T-helper 1 cell (primary cell): ENCODE measurements around the gene LEPROT.
"Not testable (repeated sequence)": the region's sequence is repeated elsewhere in the genome, so short reads cannot be mapped to it uniquely, and the experiment has no call there.

Source experiments
- DNase-seq, 5 donors: peaks; one replicate each; pipeline ENCODE4 v3.0.0-alpha.2; 2012 to 2020
- total RNA-seq, 4 donors: gene quantifications; one replicate each; lab custom pipeline; 2026; lab: John Stamatoyannopoulos, UW

The LEPROT gene, protein sequence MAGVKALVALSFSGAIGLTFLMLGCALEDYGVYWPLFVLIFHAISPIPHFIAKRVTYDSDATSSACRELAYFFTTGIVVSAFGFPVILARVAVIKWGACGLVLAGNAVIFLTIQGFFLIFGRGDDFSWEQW
- total RNA-seq: 15.2 to 26.6 (median 19.4) reads per million in 4 donors

DNA sequence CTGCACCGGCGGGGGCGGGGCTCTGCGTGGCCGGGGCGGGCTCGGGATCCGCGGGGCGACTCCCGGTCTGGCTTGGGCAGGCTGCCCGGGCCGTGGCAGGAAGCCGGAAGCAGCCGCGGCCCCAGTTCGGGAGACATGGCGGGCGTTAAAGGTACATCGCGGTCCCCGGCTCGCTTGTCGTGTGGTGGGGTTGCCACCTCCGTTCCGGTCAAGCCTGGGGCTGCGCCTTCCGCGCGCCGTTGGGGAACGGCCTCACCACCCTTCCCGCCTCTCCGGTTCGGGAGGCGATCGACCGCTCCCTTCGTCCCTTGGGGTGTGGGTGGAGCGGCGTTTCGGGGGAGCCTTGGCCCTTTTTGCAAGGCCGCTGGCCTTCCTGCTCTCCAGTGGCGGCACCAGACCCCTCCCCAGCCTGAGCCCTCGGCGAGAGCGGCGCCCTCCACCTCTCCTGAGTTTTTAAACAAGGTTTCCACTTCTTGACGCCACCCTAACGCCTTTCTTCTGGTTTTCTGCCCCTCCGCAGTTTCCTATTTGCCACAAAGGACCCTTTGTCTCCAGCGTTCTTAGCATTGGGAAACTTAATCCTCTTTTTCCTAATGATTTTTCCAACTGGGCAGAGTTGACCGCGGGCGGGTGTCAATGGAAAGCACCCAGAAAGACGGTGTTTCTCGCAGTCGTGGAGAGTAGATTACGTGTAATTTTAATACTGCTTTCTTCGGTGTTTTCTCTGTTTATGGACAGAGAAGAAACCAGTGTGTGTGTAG is at the start of gene LEPROT, which contains the start of gene LEPR:
LEPROT (plus strand) TSS at position 79 of the 761 bp plus-strand sequence; CDS start at position 136, 57 bp downstream.
LEPR (plus strand) TSS at position 79 of the 761 bp plus-strand sequence. CDS start 144,898 bp downstream, outside the sequence.
- peak in 1 of 5 donors; percentile 28 for DNase-seq

DNA sequence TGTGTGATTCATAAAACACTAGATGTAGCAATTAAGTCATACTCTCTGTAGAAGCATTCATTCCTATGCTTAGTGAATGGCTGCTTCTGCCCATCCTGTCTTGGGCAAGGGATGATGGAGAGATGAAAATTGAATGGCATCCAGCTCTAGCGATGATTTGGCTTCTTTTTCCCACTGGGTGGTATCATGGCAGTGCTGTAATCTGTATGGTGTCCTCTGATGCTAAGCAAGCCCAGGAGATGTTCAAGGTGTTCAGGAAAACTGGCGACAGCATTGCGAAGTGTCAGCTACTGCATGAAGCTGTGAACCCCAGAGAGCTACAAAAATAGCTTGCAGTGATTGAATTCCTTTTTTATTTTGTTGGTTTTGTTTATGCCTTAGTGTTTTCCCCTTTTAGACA is 48.9 kb upstream of the LEPROT start:
- DNase-seq: no peak

DNA sequence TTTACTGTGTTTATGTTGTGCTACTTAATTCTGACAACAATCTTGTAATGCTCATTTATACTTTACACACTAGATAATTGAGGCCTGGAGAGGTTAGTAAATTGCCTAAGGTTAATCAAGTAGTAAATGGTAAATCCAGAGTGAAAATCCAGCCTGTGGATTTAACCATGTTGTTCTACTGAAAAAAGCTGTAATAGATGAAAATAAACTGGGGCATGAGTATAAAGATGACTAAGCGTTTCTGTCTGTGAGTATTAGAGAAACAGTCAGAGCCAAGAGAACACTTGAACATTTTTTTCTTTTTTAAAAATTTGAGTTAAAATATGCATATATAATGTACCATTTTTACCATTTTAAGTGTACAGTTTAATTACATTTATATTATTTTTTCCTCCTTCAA is 47.9 kb upstream of the LEPROT start:
- DNase-seq: no peak

DNA sequence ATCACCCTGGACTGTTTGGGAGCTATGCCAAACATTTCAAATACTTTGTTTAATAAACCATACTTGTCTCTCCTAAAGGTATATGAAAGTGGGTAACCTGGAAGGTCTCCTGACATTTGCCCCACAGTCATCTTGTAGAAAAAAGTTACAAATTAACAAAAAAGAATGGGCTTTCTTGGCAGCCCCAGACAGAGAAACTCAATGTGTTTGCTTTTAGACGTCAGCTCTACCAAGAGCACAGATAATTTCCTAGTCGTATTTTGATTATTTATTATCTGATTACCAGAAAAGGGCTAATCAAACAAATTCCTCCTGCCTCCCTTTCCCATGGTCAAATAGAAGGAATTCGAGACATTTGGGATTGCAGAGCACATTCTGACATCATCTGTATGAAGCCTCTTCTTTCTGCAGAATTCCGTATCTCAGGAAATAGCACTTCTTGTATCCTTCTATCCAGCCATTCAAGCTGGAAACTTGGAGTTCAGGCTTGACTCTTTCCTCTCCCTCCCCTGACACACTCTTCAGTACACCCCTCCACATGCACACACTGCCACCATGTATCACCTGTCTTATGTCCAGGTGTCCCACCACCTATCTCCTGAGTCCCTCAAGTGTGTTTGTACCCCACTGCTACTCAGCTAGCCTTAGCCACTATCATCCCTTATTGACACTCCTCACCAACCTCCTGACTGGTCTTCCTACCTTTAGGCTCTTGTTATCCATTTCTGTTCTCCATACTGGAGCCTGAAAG is 42.8 kb upstream of the LEPROT start:
- DNase-seq: no peak

DNA sequence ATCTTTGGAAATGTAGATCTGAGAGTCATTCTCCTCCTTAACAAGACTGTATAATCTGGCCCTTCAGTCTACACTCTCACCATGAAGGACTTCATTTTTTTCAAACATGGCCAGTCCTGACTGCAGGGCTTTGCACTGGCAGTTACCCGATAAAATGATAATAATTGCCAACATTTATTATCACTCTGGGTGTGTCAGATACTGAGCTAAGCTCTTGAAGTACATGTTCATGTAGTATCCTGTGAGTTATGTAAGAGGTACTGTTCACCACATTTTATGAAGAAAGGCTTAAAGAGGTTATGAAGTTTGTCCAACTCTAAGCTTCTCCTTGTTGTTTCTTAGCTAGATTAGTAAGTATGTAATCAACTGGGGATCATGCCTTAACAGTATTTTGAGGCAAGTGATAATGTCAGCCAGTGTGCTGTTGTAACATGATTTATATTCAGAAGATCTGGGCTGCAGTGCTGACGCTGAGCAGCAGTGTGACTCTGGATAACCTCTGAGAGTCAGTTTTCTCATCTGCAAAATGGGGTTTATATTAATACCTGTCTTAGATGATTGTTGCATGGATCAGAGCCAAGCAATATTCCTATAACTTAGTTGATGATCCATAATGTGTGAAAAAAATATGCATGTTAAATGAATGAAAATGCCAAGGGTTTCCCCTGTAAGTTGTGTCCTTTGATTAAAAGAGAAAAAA is 42.1 kb upstream of the LEPROT start:
- DNase-seq: no peak

DNA sequence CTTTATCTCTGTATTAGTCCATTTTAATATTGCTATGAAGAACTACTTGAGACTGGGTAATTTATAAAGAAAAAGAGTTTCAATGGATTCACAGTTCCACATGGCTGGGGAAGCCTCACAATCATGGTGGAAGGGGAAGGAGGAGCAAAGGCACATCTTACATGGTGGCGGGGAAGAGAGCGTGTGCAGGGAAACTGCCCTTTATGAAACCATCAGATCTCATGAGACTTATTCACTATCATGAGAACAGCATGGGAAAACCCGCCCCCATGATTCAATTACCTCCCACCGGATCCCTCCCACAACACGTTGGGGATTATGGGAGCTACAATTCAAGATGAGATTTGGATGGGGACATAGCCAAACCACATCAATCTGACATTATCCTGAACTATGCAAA is 36.0 kb upstream of the LEPROT start:
- DNase-seq: not testable (repeated sequence)

DNA sequence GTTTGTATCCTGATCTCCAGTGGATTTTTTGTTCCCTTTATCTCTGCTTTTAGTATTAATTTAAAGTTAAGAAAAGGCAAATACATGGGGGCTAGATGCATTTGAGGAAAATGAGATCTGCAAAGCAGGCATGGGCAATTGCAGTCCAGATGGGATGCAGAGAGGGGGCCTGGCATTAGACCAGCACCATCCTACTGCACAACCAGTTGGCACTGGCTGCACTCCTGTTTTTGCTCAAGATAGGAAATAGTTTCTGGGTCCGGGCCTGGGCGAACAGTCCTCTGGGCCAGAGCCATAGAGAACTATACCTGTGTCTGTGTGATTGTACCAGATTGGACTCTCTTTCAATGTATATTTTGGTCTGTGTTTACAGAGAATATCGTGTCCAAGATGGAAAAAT is 34.0 kb upstream of the LEPROT start:
- no peak for DNase-seq

DNA sequence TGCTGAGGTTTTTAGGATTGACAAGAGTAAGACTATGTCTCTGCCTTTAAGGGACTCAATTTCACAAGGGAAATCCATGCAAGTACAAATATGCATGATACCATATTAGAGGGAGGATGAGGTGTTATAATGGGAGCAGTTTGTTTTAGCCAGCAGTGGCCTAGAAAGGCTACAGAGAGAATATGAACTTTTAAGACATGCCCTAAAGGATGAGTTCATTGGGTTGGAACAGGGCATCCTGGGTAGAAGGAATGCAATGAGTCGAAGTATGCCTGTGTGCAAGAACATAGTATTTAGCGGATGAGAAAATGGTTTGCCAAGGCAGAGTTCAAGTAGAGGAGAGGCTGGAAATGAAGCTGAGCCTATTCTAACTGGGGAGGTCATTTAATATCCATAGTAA is 32.6 kb upstream of the LEPROT start:
- no peak for DNase-seq

DNA sequence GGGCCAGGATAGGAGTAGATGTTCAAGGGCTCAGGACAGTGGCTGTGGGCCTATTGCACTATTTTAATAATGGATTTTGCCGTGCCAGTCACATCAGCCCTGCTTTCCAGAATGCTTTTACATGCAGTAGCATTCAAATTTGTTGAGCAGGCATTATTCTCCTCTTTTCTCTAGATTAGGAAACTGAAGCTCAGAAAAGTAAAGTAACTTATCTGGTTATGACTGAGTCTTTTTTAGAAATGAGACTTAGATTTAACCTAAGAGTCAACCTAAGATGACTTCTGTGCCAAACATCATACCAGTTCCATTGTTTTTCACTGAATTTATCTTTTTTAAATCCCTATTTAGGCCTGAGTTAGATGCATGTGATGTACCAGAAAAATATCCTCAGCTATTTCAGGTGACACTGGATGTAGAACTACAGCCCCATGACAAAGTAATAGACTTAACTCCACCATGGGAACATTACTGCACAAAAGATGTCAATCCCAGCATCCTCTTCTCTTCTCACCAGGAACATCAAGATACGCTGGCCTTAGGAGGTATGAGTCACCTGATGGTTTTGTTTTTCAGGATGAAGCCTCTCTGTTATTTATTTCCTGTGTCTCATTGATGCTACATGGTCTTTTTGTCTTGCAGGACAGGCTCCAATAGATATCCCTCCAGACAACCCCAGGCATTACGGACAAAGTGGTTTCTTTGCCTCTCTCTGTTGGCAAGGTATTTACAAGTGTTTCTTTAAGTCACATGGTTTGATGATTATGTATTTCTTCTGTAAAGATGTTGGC is 31.4 kb upstream of the LEPROT start:
- DNase-seq: peak in 1 of 5 donors; percentile 23

DNA sequence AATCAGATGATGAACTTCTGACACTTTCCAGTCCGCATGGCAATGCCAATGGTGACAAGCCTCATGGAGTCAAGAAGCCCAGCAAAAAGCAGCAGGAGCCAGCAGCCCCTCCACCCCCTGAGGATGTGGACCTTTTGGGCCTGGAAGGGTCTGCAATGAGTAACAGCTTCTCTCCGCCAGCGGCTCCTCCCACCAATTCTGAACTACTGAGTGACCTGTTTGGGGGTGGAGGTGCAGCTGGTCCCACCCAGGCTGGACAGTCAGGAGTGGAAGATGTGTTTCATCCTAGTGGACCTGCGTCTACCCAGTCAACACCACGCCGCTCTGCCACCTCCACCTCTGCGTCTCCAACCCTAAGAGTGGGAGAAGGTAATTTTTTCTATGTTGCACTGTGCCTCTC is 28.0 kb upstream of the LEPROT start:
- DNase-seq: no peak

DNA sequence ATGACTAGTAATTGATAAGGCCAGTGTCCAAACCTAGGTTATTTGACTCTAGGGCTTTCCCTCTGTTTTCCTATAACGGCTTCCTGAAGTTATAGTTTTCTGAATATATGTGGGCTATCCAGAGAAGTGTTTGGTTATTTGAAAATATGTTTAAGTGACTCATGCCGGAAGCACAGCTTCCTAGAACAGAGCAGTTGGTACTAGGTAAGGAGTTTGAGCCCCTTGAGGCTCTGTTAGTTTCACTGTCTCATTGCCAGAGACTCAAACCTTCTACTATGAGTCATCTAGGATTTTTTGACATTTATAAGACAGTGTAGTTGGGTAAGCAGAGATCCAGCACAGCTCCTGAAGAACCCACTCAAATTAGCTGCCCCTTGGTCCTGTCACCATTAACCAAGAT is 27.1 kb upstream of the LEPROT start:
- peak in 1 of 5 donors; percentile 94 for DNase-seq

DNA sequence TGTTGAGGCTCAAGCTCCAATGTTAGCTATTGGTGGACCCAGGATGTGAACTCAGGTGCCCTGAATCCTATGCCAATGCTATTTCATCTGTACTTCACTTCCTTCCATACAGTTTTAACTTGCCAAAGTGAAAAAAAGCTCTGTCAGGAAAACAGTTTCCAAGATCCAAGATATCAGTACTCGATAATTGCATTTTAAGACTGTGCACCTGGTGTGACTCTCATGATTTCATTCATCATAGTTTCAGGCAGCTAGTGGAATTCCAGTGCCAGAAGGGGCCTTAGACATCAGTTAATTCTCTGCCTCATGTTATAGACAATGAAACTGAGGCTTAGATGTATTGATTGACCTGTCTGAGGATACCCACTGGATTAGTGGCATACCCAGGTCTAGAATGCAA is 26.5 kb upstream of the LEPROT start:
- DNase-seq: no peak

DNA sequence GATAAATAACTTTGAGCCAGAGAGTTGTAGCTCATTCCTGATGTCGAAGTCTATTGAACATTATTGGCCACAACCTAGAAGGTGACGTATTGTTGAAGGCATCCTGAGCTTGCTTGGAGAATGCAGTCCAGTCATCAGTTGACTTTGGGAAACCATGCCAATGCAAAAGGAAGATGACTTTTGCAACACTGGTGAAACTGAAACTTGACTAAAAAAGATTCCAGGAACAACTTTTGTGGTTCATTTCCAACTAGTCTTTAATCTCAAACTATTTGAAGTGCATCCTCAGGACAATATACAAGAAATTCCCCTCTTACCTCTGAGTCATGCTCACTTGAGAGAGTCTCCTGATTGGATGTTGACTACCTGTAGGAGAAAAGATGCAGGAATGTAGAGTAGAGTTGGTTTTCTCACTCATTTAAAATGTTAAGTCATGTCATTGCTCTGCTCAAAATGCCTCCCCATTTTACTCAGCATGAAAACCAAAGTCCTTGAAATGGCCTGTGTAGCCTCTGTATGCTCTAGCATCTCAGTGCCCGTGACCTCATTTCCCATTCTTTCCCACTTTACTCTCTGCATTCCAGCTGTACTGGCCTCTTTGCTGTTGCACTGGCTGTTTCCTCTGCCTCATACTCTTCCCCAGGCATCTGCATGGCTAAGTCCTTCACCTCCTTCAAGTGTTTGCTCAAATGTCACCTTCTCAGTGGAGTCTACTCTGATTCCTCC is 24.4 kb upstream of the LEPROT start:
- DNase-seq: peak in 1 of 5 donors; percentile 84

DNA sequence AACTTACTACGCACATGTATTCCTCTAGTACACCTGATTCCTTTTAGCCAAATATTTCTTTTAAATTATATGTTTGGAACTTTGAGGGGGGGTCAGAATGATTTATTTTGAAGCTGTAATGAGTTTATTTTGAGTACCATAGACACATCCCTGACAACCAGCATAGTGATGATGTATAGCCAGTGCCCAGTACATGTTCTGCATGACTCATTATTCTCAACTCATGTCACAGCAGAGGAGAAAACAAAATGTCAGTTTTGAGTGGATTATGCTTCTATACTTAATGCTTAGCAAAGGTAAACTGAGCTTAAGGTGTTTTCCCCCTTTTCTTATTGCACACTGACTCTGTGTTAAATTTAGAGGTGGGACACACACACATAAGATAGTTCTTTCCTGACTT is 22.4 kb upstream of the LEPROT start:
- peak in 1 of 5 donors; percentile 51 for DNase-seq

DNA sequence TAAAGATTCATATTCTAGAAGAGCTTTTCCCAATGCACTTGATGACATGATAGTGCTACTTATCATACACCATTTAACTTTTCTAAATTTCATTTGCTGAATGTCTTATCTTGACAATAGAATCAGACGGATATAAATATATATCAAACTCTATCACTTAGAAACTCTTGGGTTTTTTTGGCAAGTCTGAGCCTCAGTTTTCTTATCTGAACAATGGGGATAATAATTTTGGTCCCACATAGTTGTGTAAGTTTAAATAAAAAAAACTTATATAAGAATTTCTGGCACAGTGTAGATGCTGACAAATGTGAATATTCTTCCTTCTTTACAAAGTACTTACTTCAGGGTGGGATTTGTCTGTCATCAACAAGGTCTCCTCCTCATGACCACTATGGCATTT is 21.5 kb upstream of the LEPROT start:
- DNase-seq: no peak

DNA sequence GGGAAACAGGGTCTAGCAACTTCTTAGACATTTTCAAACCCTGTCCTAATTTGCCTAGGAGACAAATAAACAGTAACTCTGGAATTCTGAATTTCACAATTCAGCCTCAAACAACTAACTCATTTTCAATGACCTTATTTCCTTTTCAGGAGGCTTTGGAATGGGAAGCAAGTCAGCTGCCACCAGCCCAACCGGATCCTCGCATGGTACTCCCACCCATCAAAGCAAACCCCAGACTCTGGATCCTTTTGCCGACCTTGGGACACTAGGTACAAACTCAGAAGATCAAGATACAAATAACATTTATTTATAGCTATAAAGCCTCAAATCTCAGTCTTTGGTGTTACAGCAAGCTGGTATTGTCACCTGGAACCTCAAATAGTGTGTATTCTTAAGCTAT is 18.9 kb upstream of the LEPROT start:
- no peak for DNase-seq

DNA sequence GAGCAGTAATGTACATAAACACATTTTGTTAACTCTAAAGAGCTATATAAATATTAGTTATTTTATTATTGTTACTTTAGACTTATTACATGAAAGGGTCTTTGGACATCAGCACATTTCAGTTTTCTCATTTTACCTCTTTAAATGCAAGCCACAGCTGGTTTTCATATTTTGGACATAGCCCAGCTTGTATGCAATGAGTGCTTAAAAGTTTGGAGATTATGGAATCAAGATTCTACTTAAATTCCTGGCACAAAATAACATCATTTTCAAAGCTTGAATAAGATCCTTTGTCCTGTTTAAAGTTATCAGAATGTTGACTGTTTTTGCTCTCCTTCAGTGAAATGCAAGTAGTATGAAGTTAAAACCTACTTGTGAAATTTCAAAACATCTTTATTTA is 15.5 kb upstream of the LEPROT start:
- no peak for DNase-seq

DNA sequence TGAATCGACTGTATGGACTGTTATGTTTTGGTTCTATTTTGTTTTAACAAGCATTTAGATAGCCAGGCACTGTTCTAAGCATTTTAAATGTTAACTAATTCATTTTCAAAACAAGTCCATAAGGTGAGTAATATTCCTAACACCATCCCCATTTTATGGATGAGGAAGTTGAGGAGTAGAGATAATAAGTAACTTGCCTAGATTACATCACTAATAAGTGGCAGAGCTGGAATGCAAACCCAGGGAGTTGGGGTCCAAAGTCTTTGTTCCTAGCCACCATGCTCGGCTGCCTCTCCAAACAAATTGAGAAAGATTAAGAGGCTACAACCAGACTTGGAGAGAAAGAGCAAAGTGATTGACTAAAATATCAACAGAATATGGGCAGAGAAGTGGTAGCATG is 12.6 kb upstream of the LEPROT start:
- no peak for DNase-seq

DNA sequence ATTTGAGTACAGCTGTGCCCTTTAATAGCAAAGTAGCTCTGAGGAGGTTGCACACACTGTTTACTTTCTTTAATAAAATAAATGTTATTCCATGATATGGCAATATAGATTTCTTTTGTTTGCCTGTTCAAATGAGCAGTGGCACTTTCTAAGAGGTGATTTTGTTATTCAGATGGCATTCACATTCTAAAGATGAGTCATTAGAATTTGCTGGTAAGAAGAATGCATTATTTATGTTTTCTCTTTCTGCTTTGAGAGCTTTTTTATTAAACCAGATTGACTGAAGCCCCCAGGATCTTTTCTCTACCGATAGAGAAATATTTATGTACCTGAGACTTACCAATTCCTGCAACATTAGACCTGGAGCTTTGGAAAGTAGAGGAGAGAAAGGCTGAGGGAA is 11.2 kb upstream of the LEPROT start:
- DNase-seq: no peak

DNA sequence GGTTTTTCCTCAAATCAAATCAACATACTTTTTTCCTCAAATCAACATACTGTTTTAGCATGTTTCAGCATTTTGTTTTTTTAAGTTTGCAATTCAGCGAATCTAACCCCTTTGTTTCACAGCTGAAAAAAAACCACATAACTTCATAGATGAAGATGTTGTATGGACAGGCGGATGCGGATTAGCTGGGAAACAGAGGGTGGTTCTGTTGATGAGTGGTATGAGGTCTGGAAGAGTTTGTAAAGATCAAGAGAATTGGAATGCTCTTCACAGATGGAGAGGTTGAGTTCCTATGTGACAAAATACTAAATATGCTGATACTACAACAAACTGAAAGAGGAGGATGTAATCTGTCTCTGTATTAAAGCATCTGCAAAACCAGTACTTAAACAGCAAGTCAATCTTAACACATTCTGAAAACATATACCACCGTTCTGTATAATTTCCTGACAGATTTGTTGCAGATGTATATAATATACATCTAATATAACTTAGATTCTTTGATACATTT is 10.6 kb upstream of the LEPROT start:
- DNase-seq: no peak

DNA sequence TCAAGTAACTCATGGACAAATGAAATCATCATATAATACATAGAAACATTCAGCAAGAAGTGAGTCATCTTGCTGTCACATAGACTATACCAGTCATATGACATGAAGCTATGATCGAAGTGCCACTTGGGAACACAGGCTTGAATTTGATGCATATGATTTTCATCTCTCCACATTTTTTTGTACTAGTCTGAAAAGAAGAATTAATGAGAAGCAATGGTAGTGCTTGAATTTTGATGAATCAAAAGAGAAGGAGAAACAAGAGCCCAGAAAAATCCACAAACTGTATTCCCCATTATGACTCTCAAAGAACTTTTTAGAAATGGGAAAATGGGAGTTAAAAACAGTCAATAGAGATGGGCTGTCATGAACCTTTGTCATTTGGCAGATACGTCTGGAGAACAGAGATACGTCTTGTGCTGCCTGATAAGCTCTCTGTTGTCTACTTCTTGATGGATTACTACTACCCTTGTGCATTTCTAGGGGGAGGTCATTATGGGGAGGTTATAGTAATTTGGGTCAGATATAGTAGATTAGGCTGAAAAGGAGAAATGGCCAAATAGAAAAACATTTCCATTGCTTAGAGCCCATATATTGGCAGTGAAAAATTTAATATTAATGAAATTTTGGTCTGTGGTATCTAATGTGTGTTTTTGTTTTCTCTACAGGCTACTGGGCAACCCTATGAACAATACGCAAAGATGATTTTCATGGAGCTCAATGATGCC is 8.0 kb upstream of the LEPROT start:
- no peak for DNase-seq
